ENCODE measurements around the gene TM9SF2.
"Not testable (repeated sequence)": the region's sequence is repeated elsewhere in the genome, so short reads cannot be mapped to it uniquely, and the experiment has no call there.

DNA sequence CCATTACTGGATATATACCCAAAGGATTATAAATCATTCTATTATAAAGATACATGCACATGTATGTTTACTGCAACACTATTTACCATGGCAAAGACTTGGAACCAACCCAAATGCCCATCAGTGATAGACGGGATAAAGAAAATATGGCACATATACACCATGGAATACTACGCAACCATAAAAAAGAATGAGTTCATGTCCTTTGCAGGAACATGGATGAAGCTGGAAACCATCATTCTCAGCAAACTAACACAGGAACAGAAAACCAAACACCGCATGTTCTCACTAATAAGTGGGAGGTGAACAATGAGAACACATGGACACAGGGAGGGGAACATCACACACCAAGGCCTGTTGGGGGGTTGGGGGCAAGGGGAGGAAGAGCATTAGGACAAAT is 9.5 kb upstream of the TM9SF2 start:
- TF ChIP-seq, protein P1, sequence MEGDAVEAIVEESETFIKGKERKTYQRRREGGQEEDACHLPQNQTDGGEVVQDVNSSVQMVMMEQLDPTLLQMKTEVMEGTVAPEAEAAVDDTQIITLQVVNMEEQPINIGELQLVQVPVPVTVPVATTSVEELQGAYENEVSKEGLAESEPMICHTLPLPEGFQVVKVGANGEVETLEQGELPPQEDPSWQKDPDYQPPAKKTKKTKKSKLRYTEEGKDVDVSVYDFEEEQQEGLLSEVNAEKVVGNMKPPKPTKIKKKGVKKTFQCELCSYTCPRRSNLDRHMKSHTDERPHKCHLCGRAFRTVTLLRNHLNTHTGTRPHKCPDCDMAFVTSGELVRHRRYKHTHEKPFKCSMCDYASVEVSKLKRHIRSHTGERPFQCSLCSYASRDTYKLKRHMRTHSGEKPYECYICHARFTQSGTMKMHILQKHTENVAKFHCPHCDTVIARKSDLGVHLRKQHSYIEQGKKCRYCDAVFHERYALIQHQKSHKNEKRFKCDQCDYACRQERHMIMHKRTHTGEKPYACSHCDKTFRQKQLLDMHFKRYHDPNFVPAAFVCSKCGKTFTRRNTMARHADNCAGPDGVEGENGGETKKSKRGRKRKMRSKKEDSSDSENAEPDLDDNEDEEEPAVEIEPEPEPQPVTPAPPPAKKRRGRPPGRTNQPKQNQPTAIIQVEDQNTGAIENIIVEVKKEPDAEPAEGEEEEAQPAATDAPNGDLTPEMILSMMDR (IDR thresholded peaks at IDR 0.05): not testable (repeated sequence)
- not testable (repeated sequence) for TF ChIP-seq POLR2A (IDR thresholded peaks at IDR 0.05)
